NCI-H1092 treated with DMSO at 0.1 percent for 48 hours (cell line): ENCODE measurements around the gene CDK18.
"Not testable (repeated sequence)": the region's sequence is repeated elsewhere in the genome, so short reads cannot be mapped to it uniquely, and the experiment has no call there.

Experiments used
- DNase-seq: peaks from one replicate; lab custom pipeline; 2025; lab: John Stamatoyannopoulos, UW

Gene CDK18

GRCh38 chr1:205481218-205481617, 23.3 kb upstream of the CDK18 start:
- no peak for DNase-seq

GRCh38 chr1:205481629-205482151, 22.8 kb upstream of the CDK18 start:
- DNase-seq, result peak; percentile 26

- DNase-seq, result not testable (repeated sequence)
Measured at GRCh38 chr1:205482587-205482986, 21.9 kb upstream of the CDK18 start.

DNA sequence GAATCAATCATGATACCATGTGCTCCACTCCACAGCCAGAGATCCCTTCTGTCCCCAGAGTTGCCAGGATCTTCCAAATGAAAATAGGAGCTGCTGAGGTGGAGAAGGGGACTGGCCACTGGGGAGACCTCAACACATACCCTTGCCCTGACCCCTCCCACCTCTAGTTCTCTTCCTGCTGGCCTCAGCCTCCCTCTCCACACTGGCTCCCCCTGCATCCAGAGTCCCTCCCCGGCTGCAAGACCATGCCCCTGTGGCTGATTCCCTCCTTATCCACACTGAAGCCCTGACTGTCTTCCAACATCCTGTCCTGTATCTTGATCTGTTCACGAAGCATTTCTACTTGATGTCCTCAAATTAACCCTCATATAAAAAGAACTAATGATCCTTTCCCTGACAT, 21.1 kb upstream of the CDK18 start:
- DNase-seq, result no peak

DNA sequence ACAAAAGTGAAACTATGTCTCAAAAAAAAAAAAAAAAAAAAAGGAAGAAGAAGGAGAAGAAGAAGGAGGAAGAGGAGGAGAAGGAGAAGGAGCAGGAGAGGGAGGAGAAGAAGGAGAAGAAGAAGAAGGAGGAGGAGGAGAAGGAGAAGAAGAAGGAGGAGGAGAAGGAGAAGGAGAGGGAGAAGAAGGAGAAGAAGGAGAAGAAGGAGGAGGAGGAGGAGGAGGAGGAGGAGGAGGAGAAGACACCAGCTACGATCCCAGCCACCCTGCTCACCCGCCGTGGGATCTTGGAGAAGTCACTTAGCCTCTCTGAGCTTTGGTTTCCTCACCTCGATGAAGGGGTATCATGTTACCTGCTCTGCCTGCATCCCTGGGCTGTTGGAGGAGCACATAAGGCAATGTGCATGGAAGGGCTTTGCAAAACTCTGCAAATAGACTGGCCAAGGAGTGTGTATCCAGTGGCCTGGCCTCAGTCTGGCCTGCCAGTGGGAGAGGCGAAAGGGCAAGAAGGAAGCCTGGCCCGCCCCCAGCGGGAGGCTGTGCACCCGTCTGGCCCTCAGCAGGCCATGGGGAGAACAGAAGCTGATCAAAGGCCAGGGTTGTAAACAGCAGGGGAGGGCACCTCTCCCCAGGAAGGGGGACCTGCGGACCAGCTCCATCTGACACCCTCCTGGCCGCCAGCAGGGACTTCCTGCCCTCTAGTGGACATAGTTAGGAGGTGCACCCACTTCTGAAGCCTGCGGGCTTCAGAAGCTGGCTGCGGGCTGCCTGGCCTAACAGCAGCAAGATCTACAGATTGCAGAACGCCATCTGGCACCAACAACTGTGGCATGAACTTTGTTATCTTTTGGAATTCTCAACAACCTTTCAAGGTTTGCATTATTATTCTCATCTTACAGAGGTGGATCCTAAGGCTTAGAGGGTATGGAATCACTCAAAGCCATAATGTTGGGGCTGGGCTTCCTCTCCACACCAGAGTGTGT, 19.2 kb upstream of the CDK18 start:
- peak; percentile 91 for DNase-seq

GRCh38 chr1:205486258-205486657, 18.2 kb upstream of the CDK18 start:
- DNase-seq, result no peak

- peak; percentile 88 for DNase-seq
Measured at GRCh38 chr1:205488074-205488723, 16.3 kb upstream of the CDK18 start.

GRCh38 chr1:205491794-205492193, 12.7 kb upstream of the CDK18 start:
- DNase-seq, result no peak

GRCh38 chr1:205492201-205492667, 12.2 kb upstream of the CDK18 start:
- peak; percentile 81 for DNase-seq

DNA sequence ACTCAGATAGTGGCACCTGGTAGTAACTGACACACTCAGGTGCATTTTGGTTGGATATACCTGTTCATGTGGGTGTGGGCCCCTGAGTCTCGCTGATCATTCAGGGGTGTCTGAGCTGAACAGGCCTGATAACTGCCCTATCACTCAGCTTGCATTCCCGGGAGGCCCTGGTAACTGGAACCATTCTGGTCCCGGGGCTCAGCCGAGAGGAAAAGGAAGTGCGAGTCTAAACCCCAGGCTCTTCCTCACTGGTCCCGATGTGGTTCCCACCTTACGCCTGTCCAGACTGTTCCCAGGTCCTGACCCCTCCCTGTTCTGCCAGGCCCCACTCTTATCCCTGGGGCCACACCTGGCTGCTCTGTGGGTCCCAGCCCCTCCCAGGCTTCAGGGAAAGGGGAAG, 11.7 kb upstream of the CDK18 start:
- no peak for DNase-seq

GRCh38 chr1:205493241-205494085, 11.0 kb upstream of the CDK18 start:
- peak; percentile 52 for DNase-seq

DNA sequence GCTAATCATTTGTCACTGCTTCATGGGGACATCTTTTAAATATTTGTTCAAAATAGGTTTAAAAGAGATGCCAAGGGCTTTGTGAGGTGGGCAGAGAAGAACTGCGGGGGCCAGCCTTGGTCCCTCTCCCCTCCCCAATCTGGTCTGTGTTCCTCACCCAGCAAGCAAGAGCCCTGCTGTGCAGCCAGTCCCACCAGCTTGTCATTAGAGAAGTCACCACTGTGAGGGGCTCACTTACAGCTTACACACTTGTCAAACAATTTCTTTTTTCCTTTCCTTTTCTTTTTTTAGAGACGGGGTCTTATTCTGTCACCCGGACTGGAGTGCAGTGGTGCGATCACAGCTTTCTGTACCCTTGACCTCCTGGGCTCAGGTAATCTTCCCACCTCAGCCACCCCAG, 10.4 kb upstream of the CDK18 start:
- DNase-seq, result peak; percentile 53

DNA sequence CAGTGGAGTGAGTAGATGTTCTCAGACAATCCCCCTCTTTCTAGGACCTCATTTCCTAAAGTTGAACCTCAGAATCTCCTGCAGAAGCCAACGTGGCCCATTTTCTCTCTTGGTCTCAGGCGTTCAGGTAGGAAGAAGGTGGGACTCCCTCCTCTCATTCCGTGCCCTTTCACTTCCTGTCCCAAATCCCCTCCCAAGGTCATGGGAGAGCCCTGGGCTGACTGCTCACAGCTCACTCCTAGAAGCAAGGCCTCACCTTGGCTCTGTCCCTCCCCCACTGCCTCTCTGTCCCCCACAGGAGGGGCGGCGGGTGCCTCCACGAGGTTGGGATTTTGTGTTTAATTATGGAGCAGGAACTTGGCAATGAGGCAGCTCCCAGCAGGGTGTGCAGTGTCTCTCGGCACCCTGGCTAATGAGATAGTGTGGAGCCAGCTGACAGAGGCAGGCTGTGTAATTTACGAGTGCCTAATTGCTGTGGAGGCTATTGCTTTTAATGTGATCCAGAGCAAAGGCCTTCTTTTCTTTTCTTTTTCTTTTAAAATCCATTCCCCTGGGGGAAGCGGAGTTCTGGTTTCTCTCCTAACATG, 9.1 kb upstream of the CDK18 start:
- peak; percentile 97 for DNase-seq

DNA sequence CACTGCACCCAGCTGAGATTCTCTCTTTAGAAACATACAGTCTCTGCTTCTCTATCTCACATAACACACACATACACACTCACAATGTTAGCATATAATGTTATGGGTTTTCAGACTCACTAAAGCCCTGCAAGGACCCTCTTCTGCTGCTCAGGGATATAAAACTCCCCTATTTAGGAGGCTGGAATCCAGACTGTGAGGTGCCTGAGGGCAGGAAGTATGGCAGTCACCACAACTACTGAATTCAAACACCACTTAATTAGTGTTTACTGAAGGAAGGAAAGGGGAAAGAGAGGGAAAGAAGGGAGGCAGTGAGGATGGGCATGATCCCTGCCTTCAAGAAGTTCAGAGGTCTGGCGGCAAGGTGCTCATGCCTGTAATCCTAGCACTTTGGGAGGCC, 7.8 kb upstream of the CDK18 start:
- peak; percentile 25 for DNase-seq

DNA sequence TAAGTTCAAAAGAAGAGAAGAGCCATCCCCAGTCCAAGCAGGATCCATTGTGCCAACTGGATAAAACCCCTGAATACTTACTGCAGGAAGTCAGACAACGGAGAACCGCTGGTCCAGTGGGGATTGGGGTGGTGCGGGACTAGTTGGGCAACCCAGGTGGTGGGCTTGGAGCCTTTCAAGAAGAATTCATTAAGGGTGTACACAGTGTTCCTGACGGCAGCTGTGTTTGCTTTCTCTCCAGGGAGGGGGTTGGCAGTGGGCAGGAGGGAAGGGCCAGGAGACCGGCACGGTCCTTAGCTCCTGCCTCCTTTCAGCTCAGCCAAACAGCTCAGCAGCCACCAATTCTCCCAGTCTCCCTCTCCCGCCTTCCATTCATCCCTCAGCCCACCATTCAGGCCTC, 7.1 kb upstream of the CDK18 start:
- peak; percentile 97 for DNase-seq

DNA sequence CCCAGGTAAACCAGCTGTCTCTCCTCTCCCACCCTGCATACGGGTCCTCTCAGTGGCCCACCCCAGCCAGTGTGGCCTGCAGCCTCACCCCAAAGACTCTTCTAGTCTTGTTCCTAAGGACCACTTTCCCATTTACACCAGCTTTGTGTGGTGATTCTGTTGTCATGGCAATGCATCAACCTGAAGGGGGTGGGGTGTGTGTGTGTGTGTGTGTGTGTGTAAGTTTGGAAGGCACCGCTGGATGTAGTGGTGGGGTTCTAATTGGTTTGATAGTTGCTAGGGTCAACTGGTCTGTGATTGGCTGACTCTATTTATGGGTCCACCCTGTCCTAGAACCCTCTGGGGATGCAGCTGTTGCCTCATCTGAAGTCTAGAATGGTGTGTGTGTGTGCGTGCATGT, 4.7 kb upstream of the CDK18 start:
- no peak for DNase-seq

- DNase-seq, result no peak
Measured at GRCh38 chr1:205500240-205501233, 3.9 kb upstream of the CDK18 start.

- no peak for DNase-seq
Measured at GRCh38 chr1:205502111-205502810, 2.2 kb upstream of the CDK18 start.

GRCh38 chr1:205502992-205503391, 1.5 kb upstream of the CDK18 start:
- no peak for DNase-seq
